Measurements from ENCODE around the gene P2RY14. TPM values are rescaled to one million over a fixed set of nuclear protein-coding genes. Genes with fewer than 3 reads are reported as not detected.

Gene P2RY14
- total and polyA plus RNA-seq, 2 of the 13 experiments (the other 11 are each of a cell fraction or from before 2014, with no cell fraction given), result not detected

- TF ChIP-seq PHF21A (CRISPR knock-in tag; IDR thresholded peaks at IDR 0.05) (peak; percentile 55), ZNF614 (CRISPR knock-in tag; IDR thresholded peaks at IDR 0.05; ENCODE audit: borderline replicate concordance) (0 out of 2 replicates have a peak, but pooled peaks have one; percentile 44), RERE (CRISPR knock-in tag; IDR thresholded peaks at IDR 0.05; ENCODE audit: low read depth) (peak; percentile 83), ZNF652 (CRISPR knock-in tag; IDR thresholded peaks at IDR 0.05; ENCODE audit: borderline replicate concordance, low read depth) (peak; percentile 68; the same call in 1 of the 2 replicates)
Measured at GRCh38 chr3:151283907-151284461, 5.6 kb upstream of the P2RY14 start (continued).

- no peak for DNase-seq (ENCODE audit: low spot score)
- peaks cover 23% of the 10 kb centered on the region for H3K4me1 ChIP-seq (ENCODE audit: insufficient read depth, low read length)
- no peak overlapping the region for H2AFZ ChIP-seq (ENCODE audit: low read length)
- H3K4me3 ChIP-seq (replicated peaks in 1 of 3; ENCODE audit: insufficient read depth in 1 of 3, low read depth in 2 of 3, low read length in 3 of 3), result no peak overlapping the region
- no peaks in the 10 kb centered on the region for H3K79me2 ChIP-seq (ENCODE audit: insufficient read depth, low read length)
- H3K36me3 ChIP-seq (replicated peaks in 1 of 2; ENCODE audit: control insufficient read depth in 1 of 2, insufficient read depth in 2 of 2, low read length in 2 of 2), result no peaks in the 10 kb centered on the region
- POLR2A ChIA-PET, result no interaction called here
- H3K4me2 ChIP-seq (ENCODE audit: low read depth, low read length), result no peak overlapping the region
- no peaks in the 10 kb centered on the region for H4K20me1 ChIP-seq (ENCODE audit: insufficient read depth, low read length)
- BruUV-seq (replicated peaks), result no TSS peak
- peak; percentile 54 for ATAC-seq
- in situ Hi-C loops (cut with HindIII; ENCODE audit: extremely low pct_ligation_motif_present, low pct_unique_long_range_greater_than_20kb) (loop anchor here (5.0 kb wide), 2 partner anchors 56 to 116 kb away; no protein-coding TSS in a partner anchor), intact Hi-C loops (cut with micrococcal nuclease; ENCODE audit: unreplicated experiment) (loop anchor here (1.0 to 5.0 kb wide), 3 partner anchors 56 to 216 kb away; no protein-coding TSS in a partner anchor)
- FAIRE-seq, result no peak
- H3K9ac ChIP-seq (ENCODE audit: insufficient read depth, low read depth, low read length), result no peak overlapping the region
- H3K27ac ChIP-seq (ENCODE audit: extremely low read length, insufficient read depth, low read length), result no peak overlapping the region
- 13% methylated on average over 4 of the region's 4 CpGs for WGBS (ENCODE audit: low lambda C conversion rate)
- no peaks in the 10 kb centered on the region for H3K27me3 ChIP-seq (ENCODE audit: control insufficient read depth in 1 of 2, insufficient read depth in 2 of 2, low read length in 2 of 2)
- CTCF ChIA-PET (ENCODE audit: low intra/inter-chr PET ratio, low total read pairs), result interaction anchor here (1.7 to 6.6 kb wide), 3 partner anchors 55 to 126 kb away, joined by 13 to 130 read pairs (median 18); no protein-coding TSS in a partner anchor
- no peaks in the 10 kb centered on the region for H3K9me3 ChIP-seq (ENCODE audit: low read length)
- TF ChIP-seq RBM22 (optimal IDR thresholded peaks at IDR 0.05; ENCODE audit: low read length) (no peak), CBX1 (IDR thresholded peaks at IDR 0.05; ENCODE audit: low read depth) (no peak), ASH2L (IDR thresholded peaks at IDR 0.05; ENCODE audit: insufficient read length, low read depth, low read length) (no peak), ZNF710 (CRISPR knock-in tag; IDR thresholded peaks at IDR 0.05; ENCODE audit: borderline replicate concordance) (no peak), CBFB (CRISPR knock-in tag; IDR thresholded peaks at IDR 0.05) (no peak), NKX3-1 (CRISPR knock-in tag; IDR thresholded peaks at IDR 0.05) (no peak), EEA1 (CRISPR knock-in tag; IDR thresholded peaks at IDR 0.05; ENCODE audit: borderline replicate concordance) (no peak), ZNF484 (CRISPR knock-in tag; IDR thresholded peaks at IDR 0.05; ENCODE audit: borderline replicate concordance, low read depth) (no peak), IRF9 (CRISPR knock-in tag; IDR thresholded peaks at IDR 0.05; ENCODE audit: borderline replicate concordance) (no peak), ZMYM4 (CRISPR knock-in tag; IDR thresholded peaks at IDR 0.05) (no peak)
Measured at GRCh38 chr3:151283387-151283786, 5.0 kb upstream of the P2RY14 start.

Measured in HepG2 (cell line).